HG02571 (cell line): ENCODE data around the gene SCNN1A.

Source experiments
- ATAC-seq: cut with Tn5 transposase; IDR thresholded peaks from one replicate; pipeline ENCODE4 v1.9.1; 2021; ENCODE audit warnings: mild to moderate bottlenecking, moderate library complexity; ENCODE audit not compliant: unreplicated experiment

SCNN1A gene

GRCh38 chr12:6369916-6370575 is 5.3 kb downstream of the SCNN1A start:
- ATAC-seq = no peak

DNA sequence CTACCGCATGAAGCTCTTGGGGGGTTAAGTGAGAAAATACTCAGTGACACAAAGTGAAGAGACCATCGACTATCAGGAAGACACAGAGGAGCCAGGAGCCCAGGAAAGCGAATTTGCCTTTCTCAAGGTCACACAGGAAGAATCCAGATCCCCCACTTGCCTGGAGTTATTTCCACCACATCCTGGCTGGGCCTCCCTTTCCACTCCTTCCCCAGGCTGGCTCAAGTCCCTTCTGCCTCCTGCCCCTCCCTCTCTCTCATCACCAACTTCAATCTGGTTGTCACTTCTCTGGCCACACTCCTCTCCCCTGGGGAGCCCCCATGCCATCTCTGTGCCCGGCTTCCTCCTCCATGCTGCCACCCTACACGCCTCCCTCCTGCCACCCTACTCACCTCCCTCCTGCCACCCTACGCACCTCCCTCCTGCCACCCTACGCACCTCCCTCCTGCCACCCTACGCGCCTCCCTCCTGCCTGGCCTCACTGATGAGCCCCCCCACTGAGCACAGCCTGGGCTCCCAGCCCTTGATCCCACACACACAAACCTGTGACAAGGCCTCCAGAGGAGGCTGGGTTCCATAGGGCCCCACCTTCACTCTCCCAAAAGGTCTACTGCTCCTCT is 6.3 kb downstream of the SCNN1A start:
- no peak for ATAC-seq

DNA sequence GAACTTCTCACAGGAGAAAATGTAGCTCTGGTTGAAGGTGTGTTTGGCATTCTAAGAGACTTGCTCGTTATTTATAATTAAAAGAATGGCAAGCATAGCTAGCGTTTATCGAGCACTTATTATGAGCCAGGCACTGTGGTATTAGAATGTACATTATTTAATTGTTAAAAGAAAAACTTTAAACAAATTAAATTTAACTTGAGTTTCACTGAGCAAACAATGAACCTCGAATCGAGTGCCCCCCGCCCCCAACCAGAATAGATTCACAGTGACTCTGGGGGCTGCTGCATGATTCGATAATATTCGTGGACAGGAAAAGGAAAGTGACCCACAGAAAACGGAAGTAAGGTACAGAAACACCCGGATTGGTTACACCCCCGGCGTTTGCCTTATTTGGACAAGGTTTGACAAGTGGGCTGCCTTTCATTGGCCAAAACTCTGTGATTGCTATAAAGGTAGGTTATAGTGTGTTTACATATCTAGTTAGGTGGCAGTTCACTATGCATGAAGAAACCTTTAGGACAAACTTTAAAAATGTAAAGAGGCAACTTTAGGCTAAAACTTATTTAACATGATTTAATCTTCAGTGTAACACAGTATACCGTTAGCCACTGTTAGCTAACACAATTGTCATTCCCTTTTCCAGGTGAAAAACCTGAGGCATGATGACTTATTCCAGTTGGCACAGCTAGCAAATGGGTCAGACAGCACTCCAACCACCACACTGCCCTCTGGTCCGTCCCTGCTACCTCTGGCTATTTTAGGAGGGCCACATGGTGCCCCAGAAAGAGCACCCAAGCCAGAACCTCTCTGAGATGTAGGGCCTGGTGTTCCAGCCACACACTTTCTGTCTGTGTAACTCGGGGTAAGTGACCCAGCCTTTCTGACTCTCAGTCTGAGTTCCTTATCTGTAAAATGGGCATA is 7.1 kb downstream of the SCNN1A start:
- no peak for ATAC-seq

- ATAC-seq = no peak
These were observed 8.0 kb downstream of the SCNN1A start for GRCh38 chr12:6367065-6367968.

DNA sequence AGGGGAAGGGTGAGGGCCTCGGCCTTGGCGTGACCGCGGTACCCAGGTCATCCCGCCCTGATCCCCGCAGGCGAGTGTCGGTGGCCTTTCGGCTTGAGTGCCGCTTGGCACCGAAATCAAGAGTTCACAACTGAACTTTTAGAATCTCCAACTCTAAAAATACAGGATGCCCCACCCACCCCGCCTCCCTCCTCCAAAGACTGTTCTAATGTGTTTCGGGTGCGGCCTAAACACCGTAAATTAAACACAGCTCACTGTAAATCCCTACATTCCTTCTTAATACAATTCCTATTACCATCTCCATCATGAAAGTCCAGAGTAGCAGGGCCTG is 11.4 kb downstream of the SCNN1A start:
- no peak for ATAC-seq

- no peak for ATAC-seq
These were observed 11.9 kb downstream of the SCNN1A start for GRCh38 chr12:6363330-6364043.

DNA sequence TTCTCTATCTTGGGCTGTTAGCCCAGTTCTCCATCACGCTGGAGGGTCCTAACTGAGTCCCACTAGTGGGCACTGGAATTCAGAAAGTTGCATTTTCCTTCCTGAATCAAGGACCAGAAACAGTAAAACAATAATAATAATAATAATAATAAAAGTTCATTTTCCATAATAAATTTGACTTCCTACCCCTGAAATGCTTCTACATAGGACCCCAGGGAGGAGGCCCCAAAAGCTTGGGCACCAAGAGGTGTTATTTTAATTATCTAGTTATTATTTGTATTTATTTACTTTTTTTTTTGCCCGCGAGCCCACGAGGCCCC is 12.4 kb downstream of the SCNN1A start:
- ATAC-seq = no peak

DNA sequence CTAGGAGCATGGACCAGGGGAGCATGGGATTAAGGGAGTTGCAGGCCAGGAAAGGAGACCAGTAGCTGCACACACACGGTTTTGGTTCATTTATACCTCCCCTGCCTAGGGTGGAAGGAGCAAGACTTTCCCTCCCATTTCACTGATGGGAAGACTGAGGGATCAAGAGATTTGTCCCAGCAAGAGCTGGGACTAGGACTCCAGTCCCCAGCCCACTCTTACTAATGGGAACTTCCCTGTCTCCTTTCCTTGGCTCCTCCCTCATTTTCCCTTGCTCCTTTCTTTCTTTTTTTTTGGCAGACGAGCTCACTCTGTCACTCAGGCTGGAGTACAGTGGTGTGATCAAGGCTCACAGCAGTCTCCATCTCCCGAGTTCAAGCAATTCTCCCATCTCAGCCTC is 13.0 kb downstream of the SCNN1A start:
- no peak for ATAC-seq

DNA sequence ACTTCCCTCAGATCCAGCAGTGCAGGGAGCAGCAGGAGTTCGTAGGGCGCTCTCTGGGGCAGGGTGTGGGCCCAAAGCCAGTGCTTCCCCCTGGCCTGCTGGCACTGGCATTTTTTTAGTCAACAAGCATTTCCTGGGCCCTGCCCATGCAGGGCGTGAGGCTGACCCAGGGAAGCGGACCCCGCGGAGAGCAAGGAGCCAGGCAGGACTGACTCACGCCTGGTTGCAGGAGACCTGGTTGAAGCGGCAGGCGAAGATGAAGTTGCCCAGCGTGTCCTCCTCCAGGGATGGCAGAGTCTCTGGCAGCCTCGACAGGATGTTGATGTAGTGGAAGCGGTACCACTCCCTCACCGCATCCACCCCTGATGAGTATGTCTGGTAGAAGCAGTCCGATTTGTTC is 13.5 kb downstream of the SCNN1A start:
- ATAC-seq = no peak

DNA sequence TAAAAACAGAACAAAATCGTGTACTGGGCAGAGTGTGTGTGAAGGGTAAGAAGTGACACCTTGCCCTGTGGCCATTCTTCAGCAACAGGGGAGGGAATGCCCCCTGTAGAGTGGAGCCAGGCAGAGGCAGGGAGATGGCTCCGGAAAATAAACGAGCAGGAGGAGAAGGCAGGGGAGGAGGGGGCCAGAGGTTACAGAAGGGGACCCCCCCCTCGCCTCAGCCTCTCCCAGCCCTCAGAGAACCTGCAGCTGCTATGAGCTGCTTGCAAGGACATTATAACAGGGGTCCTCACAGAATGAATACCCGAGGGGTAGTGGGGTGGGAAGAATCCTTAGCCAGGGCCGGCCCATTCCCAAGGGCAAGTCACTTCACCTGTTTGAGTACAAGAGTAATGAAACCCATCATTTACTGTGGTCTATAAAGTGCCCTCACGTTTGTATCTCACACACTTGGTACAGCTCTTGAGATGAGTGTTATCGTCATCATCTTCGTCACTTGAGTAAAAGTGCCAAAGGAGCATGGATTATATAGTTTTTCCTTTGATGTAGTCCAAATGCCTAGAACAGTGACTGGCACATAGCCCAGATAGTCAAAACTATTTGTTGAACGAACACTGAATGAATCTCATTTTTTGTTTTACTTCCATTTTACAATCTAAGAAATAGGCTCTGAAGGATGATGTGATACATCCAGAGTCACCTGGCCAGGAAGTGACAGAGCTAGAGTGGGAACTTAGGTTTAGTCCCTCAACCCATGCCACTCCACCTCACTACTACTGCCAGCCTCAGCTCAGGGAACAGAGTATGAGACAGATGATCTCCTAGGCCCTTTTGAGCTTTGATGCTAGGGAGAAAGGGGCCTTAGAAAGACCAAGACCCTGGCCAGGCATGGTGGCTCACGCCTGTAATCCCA is 14.5 kb downstream of the SCNN1A start:
- no peak for ATAC-seq

GRCh38 chr12:6360080-6360571 is 15.2 kb downstream of the SCNN1A start:
- ATAC-seq = no peak

DNA sequence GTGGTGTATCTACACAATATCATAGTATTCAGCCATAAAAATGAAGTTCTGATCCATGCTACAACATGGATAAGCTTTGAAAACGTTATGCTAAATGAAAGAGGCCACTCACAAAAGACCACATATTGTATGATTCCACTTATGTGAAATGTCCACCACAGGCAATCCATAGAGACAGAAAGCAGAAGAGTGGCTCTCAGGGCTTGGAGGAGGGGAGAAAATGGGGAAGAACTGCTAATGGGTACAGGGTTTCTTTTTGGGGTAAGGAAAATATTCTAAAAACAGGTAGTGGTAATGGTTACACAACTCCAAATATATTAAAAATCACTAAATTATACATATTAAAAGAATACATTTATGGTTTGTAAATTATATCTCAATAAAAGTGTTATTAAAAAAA is 16.5 kb downstream of the SCNN1A start:
- no peak for ATAC-seq

DNA sequence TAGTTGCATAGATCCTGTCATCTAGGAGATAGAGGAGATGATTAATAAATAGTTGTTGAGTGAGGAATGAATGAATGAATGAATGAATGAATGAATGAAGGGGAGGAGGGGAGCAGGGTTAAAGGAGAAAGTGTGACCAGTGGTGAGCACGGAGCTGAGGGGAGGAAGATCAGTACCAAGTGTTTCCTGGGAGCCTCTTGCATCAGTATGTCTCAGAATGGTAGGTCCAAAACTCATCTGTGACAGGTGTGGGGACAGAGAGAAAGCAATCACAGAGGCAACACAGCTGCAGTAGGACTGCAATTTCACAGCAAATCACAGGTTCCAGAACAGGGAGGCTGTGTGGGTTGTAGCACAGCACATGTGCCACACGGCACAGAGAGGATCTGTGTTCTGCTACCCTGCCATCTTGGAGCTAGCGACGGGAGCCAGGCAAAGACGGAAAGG is 19.0 kb downstream of the SCNN1A start:
- ATAC-seq = no peak

DNA sequence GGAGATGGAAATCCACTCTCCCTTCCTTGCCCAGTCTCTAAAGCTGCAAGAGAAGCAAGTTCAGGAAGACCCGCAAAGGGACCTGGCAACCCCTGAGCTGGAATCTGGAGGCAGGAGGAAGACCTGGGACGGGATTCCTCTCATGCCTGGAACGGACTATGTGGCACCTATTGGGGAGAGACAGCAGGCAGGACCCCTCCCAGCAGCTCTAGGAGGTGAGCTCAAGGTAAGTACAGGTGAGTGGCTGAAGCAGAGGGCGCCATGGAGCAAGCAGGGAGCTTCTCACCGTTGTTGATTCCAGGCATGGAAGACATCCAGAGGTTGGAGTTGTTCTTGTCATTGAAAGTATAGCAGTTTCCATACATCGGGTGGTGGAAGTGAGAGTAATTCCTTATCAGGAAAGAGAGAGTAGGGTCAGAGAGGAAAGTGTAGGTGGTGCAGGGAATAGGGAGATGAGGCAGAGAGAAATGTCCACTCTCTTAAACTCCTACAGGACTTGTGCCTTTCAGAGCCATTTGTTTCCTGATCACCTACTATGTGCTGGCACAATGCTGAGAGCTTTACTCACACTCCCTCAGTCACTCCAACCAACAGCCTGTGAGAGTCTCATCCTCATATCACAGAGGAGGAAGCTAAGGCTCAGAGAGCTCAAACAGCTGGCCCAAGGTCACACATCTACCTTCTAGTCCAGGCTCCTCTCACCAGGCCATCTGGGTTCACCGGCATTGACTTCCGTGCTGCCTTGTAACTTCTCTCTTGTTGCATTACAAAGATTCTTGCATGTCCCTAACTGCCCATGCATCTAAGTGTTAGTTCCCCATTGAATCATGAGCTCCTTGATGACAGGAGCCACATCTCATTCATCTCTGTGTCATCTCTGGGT is 19.6 kb downstream of the SCNN1A start:
- ATAC-seq = no peak

DNA sequence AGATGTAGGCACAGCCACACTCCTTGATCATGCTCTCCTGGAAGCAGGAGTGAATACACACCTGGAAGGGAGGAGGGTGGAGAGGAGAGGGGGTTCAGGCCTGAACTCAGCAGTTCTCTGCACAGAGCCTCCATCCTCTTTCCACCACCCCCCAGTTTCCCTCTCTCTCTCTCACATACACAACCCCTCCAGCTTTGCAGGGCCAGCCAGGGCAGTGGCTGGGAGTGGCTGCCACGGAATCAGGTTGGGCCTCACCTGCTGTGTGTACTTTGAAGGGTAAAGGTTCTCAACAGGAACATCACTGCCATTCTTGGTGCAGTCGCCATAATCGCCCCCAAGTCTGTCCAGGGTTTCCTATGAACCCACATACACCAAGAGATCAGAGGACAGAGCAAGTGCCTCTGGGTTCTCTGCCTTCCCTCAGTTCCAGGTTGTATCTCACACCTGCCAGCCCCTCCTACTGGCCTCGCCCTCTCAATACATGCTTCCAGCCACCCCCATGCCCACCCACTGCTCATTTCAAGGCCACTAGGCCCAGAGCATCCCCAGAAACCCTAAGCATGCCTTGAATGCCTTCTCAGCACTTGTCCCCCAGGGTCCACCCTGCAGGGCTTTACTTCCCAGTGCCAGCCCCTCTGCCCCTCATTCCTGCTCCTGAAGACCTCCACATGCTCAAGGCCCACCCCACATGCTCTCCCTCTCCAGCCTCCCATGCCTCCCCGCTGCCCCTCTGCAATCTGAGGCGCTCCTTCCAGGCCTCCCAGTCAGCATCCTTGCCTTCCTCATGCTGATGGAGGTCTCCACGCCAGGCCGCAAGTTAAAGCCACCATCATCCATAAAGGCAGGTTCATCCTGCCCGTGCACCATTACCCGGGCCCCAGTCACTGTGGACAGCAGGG is 20.6 kb downstream of the SCNN1A start:
- no peak for ATAC-seq

DNA sequence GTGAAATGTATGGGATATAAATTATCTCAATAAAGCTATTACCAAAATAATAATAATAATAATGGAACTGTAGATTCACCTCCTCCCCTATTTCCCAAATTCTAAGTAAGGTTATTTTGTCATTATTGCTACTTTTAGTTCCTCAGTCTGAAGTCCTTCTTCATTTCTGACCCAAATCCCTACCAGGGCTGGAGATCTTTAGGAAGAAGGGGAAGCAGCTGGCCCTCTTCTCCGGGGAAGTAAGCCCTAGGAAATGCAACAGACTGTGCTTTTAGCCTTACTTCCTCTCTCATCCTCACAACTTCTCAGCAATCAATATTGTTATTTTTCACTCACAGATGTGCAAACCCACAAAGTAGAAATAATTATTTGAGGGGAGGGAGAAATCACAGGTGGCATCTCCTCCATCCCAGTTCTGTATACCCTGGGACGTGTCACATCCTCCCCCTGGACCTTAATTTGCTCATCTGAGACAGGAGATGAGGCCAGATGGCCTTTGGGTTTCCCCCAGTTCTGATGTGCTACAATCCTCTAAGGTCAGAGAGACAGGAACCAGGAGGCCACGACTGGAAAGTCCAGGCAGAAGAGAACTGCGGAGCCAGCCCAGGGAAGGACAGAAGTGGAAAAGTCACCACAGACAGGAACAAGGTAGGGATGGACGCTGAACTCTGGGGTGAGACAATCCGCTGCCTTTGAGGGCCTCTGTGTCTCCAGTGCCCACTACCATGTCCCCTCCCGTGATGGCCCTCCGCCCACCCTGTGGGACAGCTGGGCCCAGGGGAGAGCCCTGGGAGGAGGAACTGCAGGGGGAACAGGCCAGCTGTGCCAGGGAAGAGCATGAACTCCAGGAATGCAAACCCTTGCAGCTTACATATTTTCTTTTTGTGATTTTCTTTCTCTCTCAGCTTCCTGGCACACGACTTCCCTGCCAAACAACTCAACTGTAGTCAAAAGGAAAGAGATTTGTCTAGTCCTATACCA is 22.9 kb downstream of the SCNN1A start:
- no peak for ATAC-seq
